Astrocyte of the cerebellum (primary cell): ENCODE results near the gene THRB.
"Not testable (repeated sequence)": the region's sequence is repeated elsewhere in the genome, so short reads cannot be mapped to it uniquely, and the experiment has no call there.

Experiments
- DNase-seq: peaks from one replicate; pipeline ENCODE4 v3.0.0-alpha.2; 2011; ENCODE audit warnings: low read depth
- H3K4me3 ChIP-seq: 2 replicates; pipeline ENCODE4 v1.5.1; 2011; ENCODE audit warnings: mild to moderate bottlenecking, low read depth, low read length, moderate library complexity
- CTCF ChIP-seq: IDR thresholded peaks from 2 replicates; pipeline ENCODE4 v1.5.1; 2012; ENCODE audit warnings: low read length, low read depth, moderate library complexity, mild to moderate bottlenecking; ENCODE audit errors: missing control alignments
- in situ Hi-C: cut with HindIII; loops from 2 replicates; pipeline ENCODE4 v1.10.0; 2017; ENCODE audit warnings: low sequenced_read_pairs

The THRB gene

GRCh38 chr3:24420224-24420623 lies 74.4 kb downstream of the THRB start:
- no peak overlapping the region for H3K4me3 ChIP-seq
- in situ Hi-C loops = no loop called here
- TF ChIP-seq CTCF = no peak
- DNase-seq = no peak

- H3K4me3 ChIP-seq = no peak overlapping the region
- no peak for DNase-seq
- in situ Hi-C loops = no loop called here
- no peak for TF ChIP-seq CTCF
These were observed 75.4 kb downstream of the THRB start for GRCh38 chr3:24419067-24419791.

GRCh38 chr3:24417730-24418129 lies 76.9 kb downstream of the THRB start:
- TF ChIP-seq CTCF = no peak
- in situ Hi-C loops = no loop called here
- no peak for DNase-seq
- no peak overlapping the region for H3K4me3 ChIP-seq

- DNase-seq = no peak
- H3K4me3 ChIP-seq = no peak overlapping the region
- TF ChIP-seq CTCF = no peak
- in situ Hi-C loops = no loop called here
These were observed 78.4 kb downstream of the THRB start for GRCh38 chr3:24416224-24416623.

GRCh38 chr3:24415824-24416223 lies 78.8 kb downstream of the THRB start:
- no peak for TF ChIP-seq CTCF
- no peak for DNase-seq
- no peak overlapping the region for H3K4me3 ChIP-seq
- in situ Hi-C loops = no loop called here

- H3K4me3 ChIP-seq, in situ Hi-C loops, DNase-seq: not testable (repeated sequence)
These were observed 81.0 kb downstream of the THRB start for GRCh38 chr3:24413662-24414061.

- in situ Hi-C loops = no loop called here
- DNase-seq = no peak
- no peak for TF ChIP-seq CTCF
- H3K4me3 ChIP-seq = no peak overlapping the region
These were observed 83.8 kb downstream of the THRB start for GRCh38 chr3:24410860-24411259.
